Activated naive CD8-positive, alpha-beta T cell treated with anti-CD3 and anti-CD28 coated beads, Interleukin-2, amount 50 U/mL, for 16 hours (primary cell): ENCODE data around the gene RCAN1.
"Not testable (repeated sequence)": the region's sequence is repeated elsewhere in the genome, so short reads cannot be mapped to it uniquely, and the experiment has no call there.

Experiments used
- DNase-seq: peaks from one replicate; pipeline ENCODE4 v3.0.0-alpha.2; 2020; ENCODE audit warnings: low read depth, low spot score

The RCAN1 gene

DNA sequence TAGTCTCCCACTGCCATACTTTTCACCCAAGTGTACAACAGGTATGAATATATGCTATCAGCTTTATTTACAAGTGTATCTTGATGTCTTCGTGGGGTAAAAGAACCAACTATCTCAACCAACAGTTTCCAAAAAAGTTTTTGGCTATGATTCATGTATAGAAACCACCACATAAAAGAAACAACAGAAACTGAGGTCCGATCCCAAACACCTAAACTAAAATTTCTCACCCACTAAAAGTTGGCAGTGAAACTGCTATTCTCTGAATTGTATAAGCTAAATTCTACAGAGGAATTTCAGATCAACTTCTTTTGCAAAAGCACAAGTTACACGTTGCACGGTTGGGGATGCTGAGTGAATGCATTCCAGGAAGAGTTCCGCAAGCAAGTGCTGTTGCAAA lies 97.9 kb downstream of the RCAN1 start:
- DNase-seq = no peak

DNA sequence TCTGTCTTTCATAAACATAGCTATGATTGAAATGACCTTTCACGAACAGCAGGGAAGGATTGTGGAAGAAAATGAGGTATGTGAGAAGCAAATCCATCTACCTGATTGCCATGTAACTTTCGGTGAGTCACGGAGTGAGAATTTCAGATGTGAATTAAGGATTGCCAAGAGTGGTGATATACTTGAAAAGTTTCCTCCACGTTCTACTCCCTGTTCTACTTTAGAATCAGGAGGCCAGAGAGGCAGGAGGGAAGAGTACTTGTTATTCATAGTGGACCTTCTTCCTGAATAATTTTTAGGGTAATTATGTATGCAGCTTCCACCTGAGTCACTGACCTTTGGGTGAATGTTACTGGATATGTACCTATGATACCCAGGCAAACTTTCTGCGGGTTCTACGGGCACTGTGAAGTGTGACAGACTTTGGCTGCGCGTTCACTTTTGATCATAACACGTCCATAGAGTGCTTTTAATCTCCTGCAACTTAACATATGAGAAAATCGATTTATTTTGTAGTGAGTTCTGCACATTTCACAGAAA lies 100.3 kb downstream of the RCAN1 start:
- DNase-seq = no peak

DNA sequence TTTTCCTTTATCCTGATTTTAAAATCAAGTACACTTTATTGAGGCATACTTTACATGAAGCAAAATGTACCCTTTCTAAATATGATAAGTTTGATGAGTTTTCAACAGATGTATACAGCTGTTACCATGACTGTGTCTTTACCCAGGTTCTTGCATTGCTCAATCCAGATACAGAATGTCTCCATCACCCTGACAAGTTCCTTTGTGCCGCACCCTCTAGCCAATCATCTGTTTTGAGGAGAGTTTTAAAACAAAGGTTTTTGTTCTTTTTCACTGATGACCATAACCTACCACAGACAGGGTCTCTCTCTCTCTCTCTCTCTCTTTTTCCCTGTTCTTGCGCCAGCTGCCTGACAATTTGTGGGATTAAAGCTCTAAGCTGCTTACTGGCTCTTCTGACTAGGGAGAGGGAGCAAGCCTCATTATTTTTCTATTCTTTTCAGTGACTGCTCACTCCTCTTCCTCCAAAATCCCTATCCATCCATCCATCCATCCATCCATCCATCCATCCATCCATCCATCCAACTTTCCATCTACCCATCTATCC lies 101.7 kb downstream of the RCAN1 start:
- DNase-seq = no peak

DNA sequence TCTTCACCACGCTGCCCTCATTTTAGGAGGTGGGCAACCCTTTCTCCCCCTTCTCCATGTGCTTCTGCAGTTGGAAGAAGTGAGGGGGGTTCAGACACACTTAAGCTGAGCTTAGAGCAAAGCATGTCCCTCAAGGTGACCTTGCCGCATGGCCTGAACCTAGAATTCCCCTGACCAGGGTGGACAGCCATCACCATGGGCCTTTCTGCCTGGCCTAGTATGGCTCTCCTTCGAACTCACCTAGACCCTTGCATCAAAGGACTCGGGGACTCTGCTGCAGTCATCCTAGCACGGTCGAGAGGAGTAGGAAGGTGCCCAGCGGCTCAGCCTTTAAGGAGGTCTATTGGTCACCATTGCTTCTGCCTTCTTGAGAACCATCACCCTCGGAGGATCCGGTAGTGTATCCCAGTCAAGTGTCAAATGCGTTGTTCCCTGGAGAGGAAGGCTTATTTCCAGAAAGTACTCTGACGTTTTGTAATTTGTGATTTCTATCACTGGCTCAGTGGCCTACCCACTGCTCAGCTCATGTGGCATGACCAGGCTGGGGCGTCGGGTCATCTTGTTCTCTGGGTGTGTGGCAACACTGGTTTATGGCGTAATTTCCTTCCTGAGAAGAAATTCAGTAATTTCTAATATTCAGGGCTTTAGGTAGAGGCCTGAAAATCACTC lies 103.0 kb downstream of the RCAN1 start, which contains the start of gene KCNE1:
TSS of gene KCNE1 (minus strand) at position 424 of the 669 bp plus-strand sequence. CDS start 62,576 bp downstream, outside the sequence.
- DNase-seq = no peak

DNA sequence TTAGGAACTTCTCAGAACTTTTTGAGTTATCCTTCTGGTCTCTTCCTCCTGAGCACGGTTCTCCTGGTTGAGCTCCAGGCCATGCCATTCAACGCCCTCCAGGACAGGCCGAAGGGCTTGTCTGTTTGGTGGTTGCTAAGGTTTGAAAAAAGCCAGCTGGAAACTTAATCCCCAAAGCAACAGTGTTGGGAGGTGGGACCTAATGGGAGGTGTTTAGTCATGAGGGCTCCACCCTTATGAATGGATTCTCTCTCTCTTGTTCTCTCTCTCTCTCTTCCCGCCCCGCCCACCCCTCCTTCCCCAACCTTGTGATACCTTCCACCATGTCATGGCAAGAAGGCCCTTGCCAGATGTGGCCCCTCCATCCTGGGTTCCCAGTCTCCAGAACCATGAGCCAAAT lies 103.7 kb downstream of the RCAN1 start:
- DNase-seq = no peak

DNA sequence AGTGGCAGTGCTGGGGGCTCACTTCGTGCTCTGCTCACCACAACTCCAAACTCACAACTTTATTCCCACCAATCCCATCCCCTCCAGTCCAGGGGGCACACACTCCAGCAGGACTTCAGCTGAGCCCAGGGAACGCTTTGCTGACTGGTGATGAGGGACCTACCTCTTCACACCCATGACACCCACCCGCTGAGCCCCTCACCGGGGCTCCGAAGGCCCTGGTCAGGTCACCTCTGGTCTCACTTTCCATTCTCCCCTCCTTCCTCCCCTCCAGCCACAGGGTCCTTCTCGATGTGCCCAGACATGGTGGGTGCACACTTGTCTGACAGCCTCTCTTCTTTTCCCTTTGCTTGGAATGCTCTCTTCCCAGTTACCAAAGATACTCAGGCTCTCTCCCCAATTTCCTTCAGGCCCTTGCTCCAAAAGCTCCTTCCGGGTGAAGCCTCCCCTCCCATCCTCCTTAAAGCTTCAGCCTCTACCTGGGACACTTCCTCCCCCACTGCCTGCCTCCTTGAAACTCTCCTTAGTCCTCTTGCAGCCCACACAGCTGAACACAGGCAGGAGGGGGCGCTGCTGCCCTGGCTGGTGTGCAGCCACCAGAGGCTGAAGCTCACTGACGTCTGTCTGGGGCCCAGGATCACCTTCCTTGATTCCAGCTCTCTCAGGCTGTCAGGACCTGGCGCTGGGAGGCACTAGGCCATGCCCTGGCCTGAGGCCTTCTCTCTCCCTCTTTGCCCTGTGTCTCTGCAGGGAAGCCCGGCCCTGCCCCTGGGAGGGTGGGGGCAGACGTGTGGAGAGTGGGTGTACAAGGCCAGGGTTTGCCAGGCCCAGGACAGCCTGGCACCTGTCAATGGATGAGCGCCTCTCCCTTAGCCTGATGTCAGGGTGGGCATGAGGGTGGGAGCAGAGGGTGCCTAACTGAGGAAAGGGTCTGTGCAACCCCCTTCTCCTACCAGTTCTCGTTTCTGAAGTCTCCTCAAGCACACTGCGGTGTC lies 104.5 kb downstream of the RCAN1 start:
- DNase-seq = no peak

DNA sequence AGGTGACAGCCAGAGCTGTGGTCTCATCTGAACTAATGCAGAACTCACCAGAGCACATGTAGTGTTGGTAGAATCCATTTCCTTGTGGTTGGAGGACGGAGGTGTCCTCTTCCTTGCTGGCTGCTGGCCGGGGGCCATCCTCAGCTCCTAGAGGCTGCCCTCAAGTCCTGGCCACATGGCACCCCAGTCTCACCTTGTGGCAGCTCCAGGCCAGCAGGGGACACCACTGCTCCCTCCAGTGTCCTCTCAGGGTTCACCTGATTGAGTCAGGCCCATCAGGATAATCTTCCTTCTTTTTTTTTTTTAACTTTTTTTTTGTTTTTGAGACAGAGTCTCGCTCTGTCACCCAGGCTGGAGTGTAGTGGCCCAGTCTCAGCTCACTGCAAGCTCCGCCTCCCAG lies 105.8 kb downstream of the RCAN1 start:
- DNase-seq = no peak

DNA sequence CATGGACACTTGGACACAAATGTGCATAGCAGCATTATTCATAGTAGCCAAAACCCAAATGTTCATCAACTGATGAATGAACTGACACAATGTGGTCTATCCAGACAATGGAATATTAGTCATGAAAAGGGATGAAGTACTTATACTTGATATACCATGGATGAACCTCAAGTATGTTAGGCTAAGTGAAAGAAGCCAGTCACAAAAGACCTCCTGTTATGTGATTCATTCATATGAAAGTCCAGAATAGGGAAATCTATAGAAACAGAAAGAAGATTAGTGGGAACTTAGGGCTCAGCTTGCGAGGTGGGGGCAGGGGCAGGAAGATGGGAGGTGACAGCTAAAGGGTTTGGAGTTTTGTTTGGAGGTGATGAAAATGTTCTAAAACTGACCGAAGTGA lies 110.3 kb downstream of the RCAN1 start:
- no peak for DNase-seq

DNA sequence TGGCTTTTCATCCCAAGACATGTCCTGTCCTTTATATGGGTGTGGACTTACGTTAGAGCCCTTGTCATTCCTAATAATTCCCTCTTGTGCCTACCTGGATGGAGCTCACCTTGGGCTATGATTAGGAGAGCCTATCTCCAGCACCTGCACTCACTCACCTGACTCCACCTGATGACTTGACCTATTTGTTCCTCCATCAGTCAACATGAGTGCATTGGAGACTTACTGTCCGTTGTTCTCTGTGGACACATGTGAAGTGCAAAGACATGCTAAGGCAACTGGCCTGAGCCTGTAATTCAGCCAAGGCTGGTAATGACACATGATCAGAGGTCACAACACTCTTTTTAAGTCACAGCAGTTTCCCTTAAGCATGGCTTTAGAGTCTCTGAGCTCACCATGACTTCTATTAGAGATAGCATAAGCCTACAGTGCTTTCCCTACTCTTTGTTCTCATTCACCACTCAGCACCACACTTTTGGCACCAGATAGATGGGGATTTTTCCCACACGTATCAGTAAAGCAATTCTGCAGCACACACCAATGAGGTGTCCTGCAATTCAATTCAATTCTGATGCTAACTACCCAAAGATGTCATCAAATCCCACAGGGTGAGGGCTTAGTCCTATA lies 112.3 kb downstream of the RCAN1 start:
- DNase-seq = no peak

DNA sequence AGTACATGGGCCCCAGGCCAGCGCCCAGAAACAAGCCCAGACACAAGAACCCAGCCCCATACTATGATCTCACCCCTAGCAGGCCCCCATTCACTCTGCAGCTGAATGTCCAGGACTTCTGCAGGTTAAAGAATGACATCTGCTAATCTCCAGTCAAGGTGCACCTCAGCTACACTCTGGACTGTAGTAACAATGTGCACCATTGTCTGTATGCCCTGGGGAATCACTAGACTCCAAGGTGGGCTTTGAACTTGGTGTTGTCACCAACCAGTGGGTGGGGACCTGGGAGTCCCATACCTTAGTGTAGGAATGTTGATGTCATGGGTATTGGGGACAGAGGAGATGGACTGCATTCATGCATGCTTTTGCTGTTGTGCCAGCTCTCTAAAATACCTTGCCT lies 113.2 kb downstream of the RCAN1 start:
- no peak for DNase-seq

DNA sequence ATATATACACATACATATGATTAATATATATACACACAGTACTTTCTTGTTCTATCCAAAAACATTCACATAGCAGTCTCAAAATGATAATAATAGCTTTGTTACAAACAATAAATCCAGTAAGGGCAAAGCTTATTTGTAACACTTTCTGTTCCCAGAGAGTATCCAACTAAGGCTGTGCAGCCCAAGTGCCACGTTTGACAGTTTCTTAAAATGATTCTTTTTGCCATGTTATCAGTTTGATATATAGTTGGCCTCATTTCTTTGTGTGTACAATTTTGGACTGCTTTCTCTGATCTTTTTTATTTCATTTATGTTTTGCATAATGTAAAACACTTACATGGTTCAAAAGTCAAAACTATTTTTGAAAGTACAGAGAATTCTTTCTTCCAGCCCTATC lies 114.7 kb downstream of the RCAN1 start:
- no peak for DNase-seq

DNA sequence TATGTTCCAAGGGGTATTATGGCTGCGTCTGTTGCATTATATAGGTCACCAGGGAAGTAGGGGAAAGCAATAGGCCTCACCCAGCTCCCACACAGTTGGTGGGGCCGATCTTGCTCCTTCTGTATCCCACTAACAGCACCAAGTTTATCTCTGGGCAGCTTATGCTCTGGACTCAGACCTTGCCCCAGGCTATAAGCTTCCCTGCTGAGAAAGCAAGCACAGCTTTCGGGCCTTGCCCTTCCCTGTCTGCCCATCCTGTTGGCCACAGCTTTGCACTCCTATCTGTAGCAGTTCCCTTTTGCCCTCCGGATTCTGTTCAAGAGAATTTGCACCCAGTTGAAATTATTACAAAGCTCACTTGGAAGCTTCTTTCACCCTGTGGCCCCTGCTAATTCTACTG lies 115.8 kb downstream of the RCAN1 start:
- no peak for DNase-seq

DNA sequence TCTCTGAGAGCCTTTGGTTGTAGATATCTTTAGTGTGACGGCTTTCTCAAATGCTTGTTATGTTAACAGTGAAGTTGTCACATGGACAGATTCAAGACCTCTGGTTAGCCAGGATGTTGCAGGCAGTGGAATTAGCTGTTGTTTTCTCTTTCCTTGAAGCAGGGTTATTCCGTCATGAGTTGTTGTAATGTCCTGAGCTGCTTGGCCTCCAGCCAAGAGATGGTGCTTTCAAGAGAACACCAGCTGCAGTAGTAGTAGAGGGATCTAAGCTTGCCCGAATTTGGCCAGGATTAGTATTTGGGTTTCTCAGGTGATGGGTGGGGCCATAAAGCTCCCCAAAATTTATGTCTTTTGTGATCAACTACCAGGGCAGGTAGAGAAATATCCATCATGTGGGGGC lies 116.3 kb downstream of the RCAN1 start:
- no peak for DNase-seq

DNA sequence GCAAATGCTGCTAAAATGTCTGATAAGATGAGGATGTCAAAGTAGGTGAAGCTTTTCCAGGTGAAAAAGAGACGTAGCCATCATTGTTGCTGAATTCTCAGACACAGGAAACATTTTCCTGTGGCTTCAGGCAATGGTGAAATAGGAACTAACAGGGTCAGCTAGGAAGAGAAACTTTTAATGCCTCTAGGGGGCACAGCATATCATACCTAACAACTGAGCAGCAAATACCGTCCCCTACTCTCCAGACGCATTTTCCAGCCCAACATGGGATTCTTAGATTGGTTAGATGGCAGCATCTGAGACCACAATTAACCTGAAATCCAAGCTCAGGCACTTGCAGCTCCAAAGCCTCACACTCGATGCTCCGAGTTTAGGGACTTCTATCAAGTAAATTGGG lies 131.1 kb downstream of the RCAN1 start:
- DNase-seq = not testable (repeated sequence)

DNA sequence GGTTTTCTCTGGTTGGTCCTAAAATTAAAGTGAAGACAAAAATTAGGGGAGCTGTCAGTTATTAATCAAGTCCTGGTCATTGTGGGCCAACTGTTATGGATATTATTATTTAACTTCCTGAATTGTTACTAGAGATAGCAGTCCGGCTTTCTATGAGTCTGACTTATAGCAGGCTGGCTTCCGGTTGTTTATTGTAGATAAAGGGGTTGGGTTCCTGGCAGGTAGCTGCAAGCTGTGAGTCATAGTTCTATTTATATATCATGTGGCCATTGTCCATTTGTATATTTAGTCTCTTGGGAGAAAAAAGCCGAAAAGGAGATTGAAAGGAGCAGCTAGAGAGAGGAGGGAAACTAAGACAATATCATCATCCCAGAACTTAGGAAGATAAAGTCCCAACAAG lies 131.5 kb downstream of the RCAN1 start:
- DNase-seq = not testable (repeated sequence)

DNA sequence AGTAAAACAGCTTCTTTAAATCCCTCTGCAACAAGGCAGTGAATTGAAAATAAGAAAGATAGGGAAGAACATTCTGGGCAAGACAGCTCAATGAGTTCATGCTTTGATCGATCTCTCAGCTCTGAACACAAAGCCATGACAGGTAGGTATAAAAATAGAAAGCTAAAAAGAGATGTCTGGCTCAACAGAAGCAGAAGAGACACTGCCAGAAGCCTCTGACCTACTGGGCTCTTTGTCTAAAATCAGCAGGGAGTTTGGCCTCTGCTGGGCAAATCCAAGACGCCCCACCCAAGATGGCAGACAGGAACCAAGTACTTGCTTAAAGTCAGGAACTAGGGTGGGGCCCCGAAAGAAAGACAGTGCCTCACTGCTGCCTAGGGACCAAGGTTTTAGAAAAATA lies 147.6 kb downstream of the RCAN1 start:
- not testable (repeated sequence) for DNase-seq
